Kidney (tissue), 14 donors: ENCODE measurements around the gene ALDH1L2. TPM values are rescaled to one million over a fixed set of nuclear protein-coding genes. Genes with fewer than 3 reads are reported as not detected.

Experiments
- DNase-seq, 5 donors: peaks; one replicate each; pipeline ENCODE4 v3.0.0-alpha.2; 2013 to 2020
- FAIRE-seq: peaks from 2 replicates; lab custom pipeline; 2012; peaks lifted over from hg19 to GRCh38; lab: Jason Lieb, UNC
- H3K27ac ChIP-seq, 2 donors: one replicate each; pipeline ENCODE4 v1.7.0; 2013; ENCODE audit warnings: low read depth in 2 of 2, low read length in 2 of 2, inconsistent platforms in 1 of 2
- H3K27me3 ChIP-seq: one replicate; pipeline ENCODE4 v1.7.1; 2013; ENCODE audit warnings: low read length, inconsistent platforms; ENCODE audit not compliant: control insufficient read depth, insufficient read depth
- H3K36me3 ChIP-seq, 3 donors: one replicate each; pipeline versions ENCODE4 v1.7.0 to v1.7.1; 2013; ENCODE audit warnings: low read length in 3 of 3, control low read depth in 1 of 3, inconsistent platforms in 1 of 3; ENCODE audit not compliant: insufficient read depth in 3 of 3, control insufficient read depth in 2 of 3
- H3K4me1 ChIP-seq, 3 donors: one replicate each; pipeline versions ENCODE4 v1.7.0 to v1.7.1; 2013; ENCODE audit warnings: low read length in 3 of 3, inconsistent platforms in 1 of 3, low read depth in 1 of 3; ENCODE audit not compliant: control insufficient read depth in 2 of 3, insufficient read depth in 2 of 3
- H3K4me3 ChIP-seq, 3 donors: one replicate each; pipeline versions ENCODE4 v1.7.0 to v1.8.1; 2013; ENCODE audit warnings: low read length in 3 of 3, control low read depth in 1 of 3, inconsistent platforms in 1 of 3
- H3K9ac ChIP-seq, 3 donors: one replicate each; pipeline versions ENCODE4 v1.7.0 to v1.7.1; 2013; ENCODE audit warnings: low read length in 3 of 3, control low read depth in 1 of 3, inconsistent platforms in 1 of 3
- H3K9me3 ChIP-seq, 3 donors: one replicate each; pipeline versions ENCODE4 v1.7.0 to v1.7.1; 2013; ENCODE audit warnings: low read length in 3 of 3, control low read depth in 1 of 3, inconsistent platforms in 1 of 3; ENCODE audit not compliant: control insufficient read depth in 2 of 3, insufficient read depth in 1 of 3
- CTCF ChIP-seq: IDR thresholded peaks from 3 replicates; pipeline ENCODE4 v1.5.1; 2012; ENCODE audit warnings: mild to moderate bottlenecking, moderate library complexity, borderline replicate concordance; ENCODE audit not compliant: insufficient read depth; ENCODE audit errors: extremely low read depth
- intact Hi-C: fragments of 100-400 bp; cut with DNase I; formaldehyde crosslinking; loops from one replicate; pipeline ENCODE4 v1.11.1; 2022
- polyA plus RNA-seq: library from polyadenylated mRNA; stranded (reverse); fragments of 350-450 nt; fragmentation: Illumina TruSeq; extraction: RNeasy Lipid Tissue Mini Kit (QIAGEN cat#74804); gene quantifications from one replicate; pipeline ENCODE4 v1.2.3, GENCODE V29; 2014; ENCODE audit warnings: low read depth, low replicate concordance; ENCODE audit not compliant: insufficient read depth
- total RNA-seq: library from RNA; stranded (reverse); fragmentation: NEBNext Ultra II Directional; extraction: Animal tissue kit (Norgen Biotek cat#: 25700); gene quantifications from one replicate; pipeline ENCODE4 v1.2.1, GENCODE V29; 2021
- donor health status: control.
- donor health status: control.
- donor health status: control.
- donor health status: control.
- donor health status: control.
- donor health status: DM: yes; HTN: yes; CAD: no.
- donor health status: Normal renal cell carcinoma (clear cell type).

ALDH1L2 gene
- total and polyA plus RNA-seq, 2 donors from 2014 or later: 0.28 to 17.2 TPM

DNA sequence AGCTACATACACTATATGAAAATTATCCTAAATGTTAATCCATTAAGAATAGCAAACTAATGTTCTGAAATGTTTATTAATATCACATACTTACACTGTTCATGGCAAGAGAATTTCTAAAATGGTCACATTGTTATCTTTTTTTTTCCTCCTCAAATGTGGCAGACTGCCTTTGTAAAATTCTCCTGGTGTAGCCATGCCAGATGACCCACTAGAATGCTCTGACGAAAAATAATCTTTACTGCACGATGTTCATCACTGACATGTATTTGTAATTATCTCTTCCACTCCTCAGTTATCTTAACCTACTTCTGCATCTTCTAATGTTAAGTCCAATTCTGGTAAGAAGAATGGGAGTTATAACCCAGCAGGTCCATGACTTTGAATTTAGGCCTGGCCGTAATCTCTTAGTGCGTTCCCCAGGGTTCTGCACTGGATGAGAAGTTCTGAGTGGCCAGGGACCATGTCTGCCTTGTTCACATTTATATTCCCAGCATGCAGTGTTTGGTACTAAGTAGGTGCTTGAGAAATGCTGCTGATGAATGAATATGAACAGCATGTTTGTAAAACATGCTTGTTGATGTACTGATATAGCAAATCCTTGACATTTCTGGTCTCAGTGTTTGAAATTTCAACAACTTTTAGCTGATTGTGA lies 51.4 kb downstream of the ALDH1L2 start:
- H3K27ac ChIP-seq: no peak overlapping the region
- no peaks in the 10 kb centered on the region for H3K4me1 ChIP-seq
- intact Hi-C loops: no loop called here
- H3K27me3 ChIP-seq: no peaks in the 10 kb centered on the region
- H3K9ac ChIP-seq: no peak overlapping the region
- no peaks in the 10 kb centered on the region for H3K36me3 ChIP-seq
- DNase-seq: no peak
- H3K9me3 ChIP-seq: no peaks in the 10 kb centered on the region
- H3K4me3 ChIP-seq: no peak overlapping the region
- FAIRE-seq: no peak
- no peak for TF ChIP-seq CTCF

DNA sequence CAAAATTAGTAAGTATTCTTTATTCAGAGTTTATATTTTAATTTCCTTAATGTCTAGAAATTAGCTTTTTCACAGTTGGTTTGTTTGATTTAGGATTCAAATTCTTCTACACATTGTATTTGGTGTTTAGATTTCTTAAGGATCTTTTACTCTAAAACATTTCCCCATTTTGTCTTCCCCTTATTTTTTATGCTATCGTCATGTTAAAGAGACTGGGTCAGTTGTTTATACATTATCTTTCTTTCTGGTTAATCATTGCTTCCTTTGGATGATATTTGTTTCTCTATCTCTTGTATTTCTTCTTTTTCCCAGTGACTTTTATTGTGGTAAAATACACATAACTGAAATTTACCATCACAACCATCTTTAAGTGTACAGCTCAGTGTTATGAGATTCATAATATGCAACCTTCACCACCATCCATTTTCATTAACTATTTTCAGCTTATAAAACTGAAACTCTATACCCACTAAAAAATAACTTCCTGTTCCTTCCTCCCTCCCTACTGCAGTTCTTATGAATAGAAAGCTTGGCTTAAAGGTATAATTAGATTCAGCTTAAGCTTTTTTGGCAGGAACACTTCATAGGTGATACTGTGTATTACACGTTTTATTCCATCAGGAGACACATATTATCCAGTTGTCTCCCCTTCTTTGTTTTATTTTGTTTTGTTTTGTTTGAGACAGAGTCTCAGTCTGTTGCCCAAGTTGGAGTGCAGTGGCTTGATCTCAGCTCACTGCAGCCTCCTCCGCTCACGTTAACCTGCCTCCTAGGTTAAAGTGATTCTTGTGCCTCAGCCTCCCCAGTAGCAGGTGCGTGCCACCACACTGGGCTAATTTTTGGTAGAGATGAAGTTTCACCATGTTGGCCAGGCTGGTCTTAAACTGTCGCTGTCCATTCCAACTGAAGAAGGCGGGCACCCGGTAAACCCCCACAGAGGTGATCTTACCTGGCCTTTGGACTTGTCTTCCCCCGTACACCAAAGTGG lies 53.1 kb downstream of the ALDH1L2 start:
- Histone ChIP-seq H3K9me3 (no peaks in the 10 kb centered on the region), H3K4me3 (no peak overlapping the region), H3K4me1 (no peaks in the 10 kb centered on the region), H3K9ac (no peak overlapping the region), H3K27ac (no peak overlapping the region), H3K36me3 (no peaks in the 10 kb centered on the region), H3K27me3 (no peaks in the 10 kb centered on the region)
- FAIRE-seq (no peak), DNase-seq (no peak)
- TF ChIP-seq CTCF: no peak
- intact Hi-C loops: no loop called here

DNA sequence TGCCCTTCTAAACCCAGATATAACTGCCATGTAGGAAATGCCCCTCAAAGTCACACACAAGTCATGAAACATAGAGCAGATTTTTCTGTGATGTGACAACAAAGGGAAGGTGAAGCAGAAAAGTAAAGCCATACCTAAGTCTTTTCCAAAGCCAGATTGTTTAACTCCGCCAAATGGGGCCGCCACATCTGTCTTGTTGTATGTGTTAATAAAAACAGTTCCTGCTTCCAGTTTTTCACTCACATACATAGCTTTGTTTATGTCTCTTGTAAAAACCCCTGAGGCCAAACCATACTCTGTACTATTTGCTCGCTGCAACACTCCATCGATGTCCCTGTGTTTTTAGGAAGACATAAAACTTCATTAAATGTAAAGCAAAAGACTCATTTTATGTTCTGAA lies 57.8 kb downstream of the ALDH1L2 start:
- H3K27me3 ChIP-seq: no peaks in the 10 kb centered on the region
- no peak overlapping the region for H3K9ac ChIP-seq
- H3K9me3 ChIP-seq: no peaks in the 10 kb centered on the region
- intact Hi-C loops: no loop called here
- H3K27ac ChIP-seq: no peak overlapping the region
- no peaks in the 10 kb centered on the region for H3K36me3 ChIP-seq
- FAIRE-seq (no peak), DNase-seq (peak in 3 of 5 donors; percentile 26 to 88 (median 57))
- no peak overlapping the region for H3K4me3 ChIP-seq
- no peak for TF ChIP-seq CTCF
- H3K4me1 ChIP-seq: peaks cover 0 to 10% (median 3%) of the 10 kb centered on the region in 3 donors
